IPS-15b (cell line): ENCODE data around the gene CMKLR1.

Source experiments
- H3K27me3 ChIP-seq: one replicate; pipeline ENCODE4 v1.6.1; 2013; ENCODE audit warnings: low read length; ENCODE audit not compliant: control insufficient read depth, insufficient read depth
- H3K36me3 ChIP-seq: one replicate; pipeline ENCODE4 v1.6.1; 2013; ENCODE audit warnings: low read length; ENCODE audit not compliant: control insufficient read depth, insufficient read depth
- H3K4me1 ChIP-seq: one replicate; pipeline ENCODE4 v1.6.1; 2013; ENCODE audit warnings: mild to moderate bottlenecking, low read length; ENCODE audit not compliant: control insufficient read depth, insufficient read depth
- H3K4me3 ChIP-seq: one replicate; pipeline ENCODE4 v1.5.1; 2013; ENCODE audit warnings: low read depth, low read length
- H3K9ac ChIP-seq: one replicate; pipeline ENCODE4 v1.6.1; 2013; ENCODE audit warnings: low read depth, mild to moderate bottlenecking, low read length
- H3K9me3 ChIP-seq: one replicate; pipeline ENCODE4 v1.6.1; 2013; ENCODE audit warnings: mild to moderate bottlenecking, low read length; ENCODE audit not compliant: control insufficient read depth, insufficient read depth

CMKLR1 gene

GRCh38 chr12:108338915-108339657 is at the start of gene CMKLR1:
CMKLR1 (minus strand) TSS chr12:108339311; CDS start chr12:108293591, 45,720 bp downstream.
- Histone ChIP-seq H3K4me3 (peak within 1 kb of the TSS; percentile 41), H3K9ac (no peak within 1 kb of the TSS)

GRCh38 chr12:108387771-108388170 is 48.7 kb upstream of the CMKLR1 start:
- H3K4me1 ChIP-seq = peaks cover 2% of the 10 kb centered on the region
- H3K4me3 ChIP-seq = no peak overlapping the region
- no peaks in the 10 kb centered on the region for H3K9me3 ChIP-seq
- no peak overlapping the region for H3K9ac ChIP-seq
- no peaks in the 10 kb centered on the region for H3K36me3 ChIP-seq
- H3K27me3 ChIP-seq = no peaks in the 10 kb centered on the region

More at GRCh38 chr12:108338915-108339657, at the start of gene CMKLR1:
- H3K4me1 ChIP-seq = peaks cover 7% of the 10 kb centered on the region
- H3K9me3 ChIP-seq = no peaks in the 10 kb centered on the region
- no peaks in the 10 kb centered on the region for H3K36me3 ChIP-seq
- no peaks in the 10 kb centered on the region for H3K27me3 ChIP-seq

- Histone ChIP-seq H3K4me1 (peaks cover 2% of the 10 kb centered on the region), H3K9ac (no peak overlapping the region), H3K4me3 (no peak overlapping the region), H3K36me3 (no peaks in the 10 kb centered on the region), H3K27me3 (no peaks in the 10 kb centered on the region), H3K9me3 (no peaks in the 10 kb centered on the region)
Measured at GRCh38 chr12:108386709-108387360, 47.7 kb upstream of the CMKLR1 start.

GRCh38 chr12:108382437-108382801 is 43.3 kb upstream of the CMKLR1 start:
- H3K27me3 ChIP-seq = no peaks in the 10 kb centered on the region
- H3K9ac ChIP-seq = no peak overlapping the region
- H3K9me3 ChIP-seq = no peaks in the 10 kb centered on the region
- H3K4me1 ChIP-seq = no peaks in the 10 kb centered on the region
- no peaks in the 10 kb centered on the region for H3K36me3 ChIP-seq
- H3K4me3 ChIP-seq = no peak overlapping the region

- Histone ChIP-seq H3K27me3 (no peaks in the 10 kb centered on the region), H3K36me3 (no peaks in the 10 kb centered on the region), H3K4me3 (no peak overlapping the region), H3K4me1 (no peaks in the 10 kb centered on the region), H3K9me3 (no peaks in the 10 kb centered on the region), H3K9ac (no peak overlapping the region)
Measured at GRCh38 chr12:108381787-108382436, 42.8 kb upstream of the CMKLR1 start.

- Histone ChIP-seq H3K4me3 (no peak overlapping the region), H3K9me3 (no peaks in the 10 kb centered on the region), H3K27me3 (no peaks in the 10 kb centered on the region), H3K9ac (no peak overlapping the region), H3K36me3 (no peaks in the 10 kb centered on the region), H3K4me1 (no peaks in the 10 kb centered on the region)
Measured at GRCh38 chr12:108380382-108380781, 41.3 kb upstream of the CMKLR1 start.

- H3K36me3 ChIP-seq = no peaks in the 10 kb centered on the region
- no peak overlapping the region for H3K4me3 ChIP-seq
- H3K9ac ChIP-seq = no peak overlapping the region
- H3K27me3 ChIP-seq = no peaks in the 10 kb centered on the region
- no peaks in the 10 kb centered on the region for H3K9me3 ChIP-seq
- no peaks in the 10 kb centered on the region for H3K4me1 ChIP-seq
Measured at GRCh38 chr12:108379823-108380222, 40.7 kb upstream of the CMKLR1 start.

- H3K27me3 ChIP-seq = no peaks in the 10 kb centered on the region
- H3K4me1 ChIP-seq = no peaks in the 10 kb centered on the region
- H3K4me3 ChIP-seq = no peak overlapping the region
- peaks cover under 1% of the 10 kb centered on the region for H3K9me3 ChIP-seq
- H3K9ac ChIP-seq = no peak overlapping the region
- no peaks in the 10 kb centered on the region for H3K36me3 ChIP-seq
Measured at GRCh38 chr12:108378926-108379325, 39.8 kb upstream of the CMKLR1 start.

GRCh38 chr12:108377260-108377659 is 38.1 kb upstream of the CMKLR1 start:
- no peak overlapping the region for H3K9ac ChIP-seq

GRCh38 chr12:108375986-108376663 is 37.0 kb upstream of the CMKLR1 start:
- Histone ChIP-seq H3K4me1 (no peaks in the 10 kb centered on the region), H3K27me3 (no peaks in the 10 kb centered on the region), H3K9ac (no peak overlapping the region), H3K4me3 (no peak overlapping the region), H3K36me3 (no peaks in the 10 kb centered on the region), H3K9me3 (peaks cover 7% of the 10 kb centered on the region)

More at GRCh38 chr12:108377260-108377659, 38.1 kb upstream of the CMKLR1 start:
- no peaks in the 10 kb centered on the region for H3K36me3 ChIP-seq
- H3K4me1 ChIP-seq = no peaks in the 10 kb centered on the region
- peaks cover 7% of the 10 kb centered on the region for H3K9me3 ChIP-seq
- H3K4me3 ChIP-seq = no peak overlapping the region
- no peaks in the 10 kb centered on the region for H3K27me3 ChIP-seq

- H3K9ac ChIP-seq = no peak overlapping the region
- H3K4me1 ChIP-seq = no peaks in the 10 kb centered on the region
- H3K36me3 ChIP-seq = no peaks in the 10 kb centered on the region
- no peaks in the 10 kb centered on the region for H3K27me3 ChIP-seq
- peaks cover 7% of the 10 kb centered on the region for H3K9me3 ChIP-seq
- H3K4me3 ChIP-seq = no peak overlapping the region
Measured at GRCh38 chr12:108374596-108375320, 35.6 kb upstream of the CMKLR1 start.
